Measurements from ENCODE around the gene JAK1. TPM values are rescaled to one million over a fixed set of nuclear protein-coding genes. Genes with fewer than 3 reads are reported as not detected.

Gene JAK1
- total and polyA plus RNA-seq, 9 of the 15 experiments (the other 6 are each of a cell fraction or from before 2014, with no cell fraction given) = 9.7 to 44.1 (median 42.5) TPM

GRCh38 chr1:64946916-64947315, 19.4 kb downstream of the JAK1 start:
- H3K9ac ChIP-seq (ENCODE audit: insufficient read depth in 1 of 2, low read depth in 2 of 2, low read length in 2 of 2) = no peak overlapping the region
- in situ Hi-C loops (cut with MboI) = no loop called here
- H3K4me3 ChIP-seq = no peak overlapping the region
- H3K4me2 ChIP-seq (ENCODE audit: insufficient read depth, low read length) = no peak overlapping the region
- H4K20me1 ChIP-seq (replicated peaks; ENCODE audit: control insufficient read depth, insufficient read depth, low read length) = no peaks in the 10 kb centered on the region; the same call in 1 of the 2 replicates
- H3K9me3 ChIP-seq (replicated peaks; ENCODE audit: control insufficient read depth, insufficient read depth, low read depth, low read length) = no peaks in the 10 kb centered on the region
- 0% methylated on average over 1 of the region's 1 CpG for WGBS (ENCODE audit: insufficient coverage, low coverage, missing lambda C conversion rate)
- no peaks in the 10 kb centered on the region for H3K36me3 ChIP-seq (ENCODE audit: control insufficient read depth, insufficient read depth, low read length)
- no peak overlapping the region for H3K27ac ChIP-seq (ENCODE audit: extremely low read depth, low read depth, low read length)
- no peaks in the 10 kb centered on the region for H3K27me3 ChIP-seq (ENCODE audit: control insufficient read depth in 2 of 2, insufficient read depth in 2 of 2, low read length in 2 of 2)
- DNase-seq (ENCODE audit: extremely low read depth in 1 of 4, low spot score in 3 of 4) (no peak), ATAC-seq (no peak), FAIRE-seq (no peak)
- peaks cover 0 to 31% of the 10 kb centered on the region in 2 experiments; a peak in 3 of 5 replicates for H3K4me1 ChIP-seq (replicated peaks in 1 of 2; ENCODE audit: control insufficient read depth in 2 of 2, insufficient read depth in 2 of 2, low read length in 2 of 2)
- BruUV-seq (replicated peaks) = no TSS peak
- POLR2A ChIA-PET = interaction anchor here (0.9 to 1.5 kb wide), 2 partner anchors 12 to 13 kb away, joined by 4 to 5 read pairs; no protein-coding TSS in a partner anchor
- no peak for TF ChIP-seq HSF4 (CRISPR knock-in tag; IDR thresholded peaks at IDR 0.05; ENCODE audit: borderline replicate concordance)
- TF ChIP-seq TAL1 (IDR thresholded peaks at IDR 0.05) = 0 out of 2 replicates have a peak, but pooled peaks have one; percentile 5
- intact Hi-C loops (cut with micrococcal nuclease) = no loop called here
- peaks cover 66% of the 10 kb centered on the region for H3K79me2 ChIP-seq (ENCODE audit: control insufficient read depth, insufficient read depth, low read length)
- no peaks in the 10 kb centered on the region for H3K9me1 ChIP-seq (ENCODE audit: control insufficient read depth, insufficient read depth, low read length)
- H2AFZ ChIP-seq (ENCODE audit: low read depth, low read length) = no peak overlapping the region
- CTCF ChIA-PET (ENCODE audit: low intra/inter-chr PET ratio) = no interaction called here

GRCh38 chr1:64944913-64945312, 21.4 kb downstream of the JAK1 start:
- H3K27ac ChIP-seq (ENCODE audit: extremely low read depth, low read depth, low read length) = no peak overlapping the region
- H3K79me2 ChIP-seq (ENCODE audit: control insufficient read depth, insufficient read depth, low read length) = peaks cover 58% of the 10 kb centered on the region
- no TSS peak for BruUV-seq (replicated peaks)
- no peaks in the 10 kb centered on the region; the same call in 1 of the 2 replicates for H4K20me1 ChIP-seq (replicated peaks; ENCODE audit: control insufficient read depth, insufficient read depth, low read length)
- no peak overlapping the region for H3K4me2 ChIP-seq (ENCODE audit: insufficient read depth, low read length)
- no peaks in the 10 kb centered on the region for H3K9me1 ChIP-seq (ENCODE audit: control insufficient read depth, insufficient read depth, low read length)
- no peaks in the 10 kb centered on the region for H3K9me3 ChIP-seq (replicated peaks; ENCODE audit: control insufficient read depth, insufficient read depth, low read depth, low read length)
- H2AFZ ChIP-seq (ENCODE audit: low read depth, low read length) = no peak overlapping the region
- whole genome bisulfite sequencing (ENCODE audit: insufficient coverage, low coverage, missing lambda C conversion rate) = 92% methylated on average over 6 of the region's 6 CpGs
- H3K9ac ChIP-seq (ENCODE audit: insufficient read depth in 1 of 2, low read depth in 2 of 2, low read length in 2 of 2) = no peak overlapping the region
- ChIA-PET CTCF (ENCODE audit: low intra/inter-chr PET ratio) (no interaction called here), POLR2A (no interaction called here)
- H3K4me3 ChIP-seq = no peak overlapping the region
- ATAC-seq (no peak), DNase-seq (ENCODE audit: extremely low read depth in 1 of 4, low spot score in 3 of 4) (no peak), FAIRE-seq (no peak)
- peaks cover 0 to 25% of the 10 kb centered on the region in 2 experiments; a peak in 3 of 5 replicates for H3K4me1 ChIP-seq (replicated peaks in 1 of 2; ENCODE audit: control insufficient read depth in 2 of 2, insufficient read depth in 2 of 2, low read length in 2 of 2)
- H3K27me3 ChIP-seq (ENCODE audit: control insufficient read depth in 2 of 2, insufficient read depth in 2 of 2, low read length in 2 of 2) = no peaks in the 10 kb centered on the region
- H3K36me3 ChIP-seq (ENCODE audit: control insufficient read depth, insufficient read depth, low read length) = no peaks in the 10 kb centered on the region
- intact Hi-C loops (cut with micrococcal nuclease) (no loop called here), in situ Hi-C loops (cut with MboI) (no loop called here)
- TF ChIP-seq MXI1 (IDR thresholded peaks at IDR 0.05; ENCODE audit: low read depth, low read length) (no peak), BHLHE40 (IDR thresholded peaks at IDR 0.05; ENCODE audit: low read length) (no peak), FOS (IDR thresholded peaks at IDR 0.05; ENCODE audit: extremely low read depth, insufficient read length) (no peak), ELK3 (CRISPR knock-in tag; IDR thresholded peaks at IDR 0.05) (no peak), HEY1 (CRISPR knock-in tag; IDR thresholded peaks at IDR 0.05; ENCODE audit: borderline replicate concordance) (no peak), CREB5 (CRISPR knock-in tag; IDR thresholded peaks at IDR 0.05) (no peak), RFX1 (IDR thresholded peaks at IDR 0.05) (no peak), HNRNPH1 (optimal IDR thresholded peaks at IDR 0.05; ENCODE audit: low read depth, low read length) (no peak), ZNF699 (CRISPR knock-in tag; IDR thresholded peaks at IDR 0.05; ENCODE audit: insufficient replicate concordance) (no peak), CTCF (IDR thresholded peaks at IDR 0.05 in 2 of 3, conservative IDR thresholded peaks at IDR 0.05 in 1 of 3; ENCODE audit: insufficient read depth in 2 of 3, low read depth in 1 of 3, low read length in 3 of 3) (no peak)

Measured in K562 (cell line).